ENCODE results near the gene UCN2. TPM values are rescaled to one million over a fixed set of nuclear protein-coding genes. Genes with fewer than 3 reads are reported as not detected.
A peak's percentile ranks its signal among the peaks of the same experiment; 100 is the strongest.

The UCN2 gene, protein sequence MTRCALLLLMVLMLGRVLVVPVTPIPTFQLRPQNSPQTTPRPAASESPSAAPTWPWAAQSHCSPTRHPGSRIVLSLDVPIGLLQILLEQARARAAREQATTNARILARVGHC
- total RNA-seq = not detected
- polyA plus RNA-seq (ENCODE audit: insufficient read depth, low read depth, low replicate concordance) = not detected
- long read RNA-seq, donor 1 = 0 reads
- long read RNA-seq, donor 2 = 0 reads
- long read RNA-seq, donor 3 = 0 reads
- long read RNA-seq, donor 4 = 0 reads
- long read RNA-seq, donor 5 = 0 reads
- long read RNA-seq, donor 6 = 0 reads
- long read RNA-seq, donor 7 = 0 reads
- long read RNA-seq, donor 8 = 0 reads
- long read RNA-seq, donor 9 = 0 reads
- long read RNA-seq, donor 10 = 0 reads

DNA sequence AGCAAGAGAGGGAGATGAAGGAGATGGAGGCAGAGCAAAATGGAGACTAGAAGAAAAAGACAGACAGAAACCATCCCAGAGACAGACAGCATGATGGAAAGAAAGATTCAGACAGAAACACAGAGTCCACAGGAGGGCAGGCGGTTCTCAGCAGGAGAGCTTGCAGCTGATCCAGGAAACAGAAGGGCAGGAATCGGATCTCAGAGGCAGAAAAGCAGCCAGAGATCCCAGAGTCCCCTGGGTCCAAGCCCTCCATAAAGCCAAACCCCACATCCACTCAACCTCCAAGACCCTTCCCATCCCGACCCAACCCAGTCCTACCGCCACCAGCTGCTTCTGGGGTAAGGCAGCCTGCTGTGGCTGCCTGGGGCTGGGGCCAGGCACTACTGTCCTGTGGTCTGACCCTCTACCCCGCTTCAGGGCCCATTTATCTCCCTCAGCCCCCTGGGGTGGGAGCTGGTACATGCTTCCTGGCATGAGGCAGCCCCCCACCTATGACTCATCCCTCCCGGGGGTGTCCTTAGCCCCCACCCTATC, at the start of gene UCN2:
TSS of gene UCN2 (minus strand) at position 400 of the 537 bp plus-strand sequence. CDS start 657 bp downstream, outside the sequence.
- no peak within 1 kb of the TSS for H3K27ac ChIP-seq (ENCODE audit: low read depth in 2 of 2, low read length in 2 of 2)
- TF ChIP-seq, protein P1, sequence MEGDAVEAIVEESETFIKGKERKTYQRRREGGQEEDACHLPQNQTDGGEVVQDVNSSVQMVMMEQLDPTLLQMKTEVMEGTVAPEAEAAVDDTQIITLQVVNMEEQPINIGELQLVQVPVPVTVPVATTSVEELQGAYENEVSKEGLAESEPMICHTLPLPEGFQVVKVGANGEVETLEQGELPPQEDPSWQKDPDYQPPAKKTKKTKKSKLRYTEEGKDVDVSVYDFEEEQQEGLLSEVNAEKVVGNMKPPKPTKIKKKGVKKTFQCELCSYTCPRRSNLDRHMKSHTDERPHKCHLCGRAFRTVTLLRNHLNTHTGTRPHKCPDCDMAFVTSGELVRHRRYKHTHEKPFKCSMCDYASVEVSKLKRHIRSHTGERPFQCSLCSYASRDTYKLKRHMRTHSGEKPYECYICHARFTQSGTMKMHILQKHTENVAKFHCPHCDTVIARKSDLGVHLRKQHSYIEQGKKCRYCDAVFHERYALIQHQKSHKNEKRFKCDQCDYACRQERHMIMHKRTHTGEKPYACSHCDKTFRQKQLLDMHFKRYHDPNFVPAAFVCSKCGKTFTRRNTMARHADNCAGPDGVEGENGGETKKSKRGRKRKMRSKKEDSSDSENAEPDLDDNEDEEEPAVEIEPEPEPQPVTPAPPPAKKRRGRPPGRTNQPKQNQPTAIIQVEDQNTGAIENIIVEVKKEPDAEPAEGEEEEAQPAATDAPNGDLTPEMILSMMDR (IDR thresholded peaks at IDR 0.05; ENCODE audit: borderline replicate concordance, extremely low read depth, insufficient read depth) = no peak
- H3K9me3 ChIP-seq (ENCODE audit: control insufficient read depth in 2 of 3, insufficient read depth in 1 of 3, low read length in 3 of 3) = no peaks in the 10 kb centered on the region
- no peak within 1 kb of the TSS for H3K9ac ChIP-seq (ENCODE audit: low read length in 3 of 3)
- DNase-seq (no peak), FAIRE-seq (no peak)
- H3K4me1 ChIP-seq (ENCODE audit: control insufficient read depth in 2 of 3, insufficient read depth in 2 of 3, low read depth in 1 of 3, low read length in 3 of 3) = peaks cover 0 to 24% (median 2%) of the 10 kb centered on the region in 3 donors
- intact Hi-C loops (cut with DNase I) = no loop called here
- no peak within 1 kb of the TSS for H3K4me3 ChIP-seq (ENCODE audit: low read length in 3 of 3)
- no peaks in the 10 kb centered on the region for H3K36me3 ChIP-seq (ENCODE audit: control insufficient read depth in 2 of 3, insufficient read depth in 3 of 3, low read length in 3 of 3)
- no peaks in the 10 kb centered on the region for H3K27me3 ChIP-seq (ENCODE audit: control insufficient read depth, insufficient read depth, low read length)

DNA sequence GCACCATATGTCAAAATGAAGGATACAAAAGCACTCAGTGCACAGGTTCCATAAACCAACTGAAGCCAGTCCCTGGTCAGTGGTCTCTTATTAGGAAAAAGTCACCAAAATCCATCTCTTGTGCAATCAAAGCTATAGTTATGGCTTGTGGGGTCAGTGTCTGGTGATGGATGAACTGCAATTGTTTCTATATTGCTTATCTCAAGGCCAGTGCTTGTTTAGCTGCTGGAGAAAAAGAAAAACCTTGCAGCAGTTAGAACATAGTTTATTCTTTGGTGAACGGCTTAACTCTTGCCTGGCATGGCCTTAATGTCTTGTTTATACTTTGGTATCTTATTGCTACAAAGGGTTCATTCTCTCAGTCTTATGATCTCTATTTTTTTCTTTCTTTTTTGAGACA, 48.7 kb upstream of the UCN2 start:
- Histone ChIP-seq H3K27me3 (ENCODE audit: control insufficient read depth, insufficient read depth, low read length) (no peaks in the 10 kb centered on the region), H3K27ac (ENCODE audit: low read depth in 2 of 2, low read length in 2 of 2) (no peak overlapping the region), H3K9ac (ENCODE audit: low read length in 3 of 3) (no peak overlapping the region), H3K4me3 (ENCODE audit: low read length in 3 of 3) (no peak overlapping the region), H3K36me3 (ENCODE audit: control insufficient read depth in 2 of 3, insufficient read depth in 3 of 3, low read length in 3 of 3) (no peaks in the 10 kb centered on the region), H3K4me1 (ENCODE audit: control insufficient read depth in 2 of 3, insufficient read depth in 2 of 3, low read depth in 1 of 3, low read length in 3 of 3) (peaks cover 0 to 9% (median 0%) of the 10 kb centered on the region in 3 donors), H3K9me3 (ENCODE audit: control insufficient read depth in 2 of 3, insufficient read depth in 1 of 3, low read length in 3 of 3) (peaks cover 0 to 4% (median 0%) of the 10 kb centered on the region in 3 donors)
- TF ChIP-seq, protein P1 (IDR thresholded peaks at IDR 0.05; ENCODE audit: borderline replicate concordance, extremely low read depth, insufficient read depth) = no peak
- intact Hi-C loops (cut with DNase I) = no loop called here
- DNase-seq (no peak), FAIRE-seq (no peak)

DNA sequence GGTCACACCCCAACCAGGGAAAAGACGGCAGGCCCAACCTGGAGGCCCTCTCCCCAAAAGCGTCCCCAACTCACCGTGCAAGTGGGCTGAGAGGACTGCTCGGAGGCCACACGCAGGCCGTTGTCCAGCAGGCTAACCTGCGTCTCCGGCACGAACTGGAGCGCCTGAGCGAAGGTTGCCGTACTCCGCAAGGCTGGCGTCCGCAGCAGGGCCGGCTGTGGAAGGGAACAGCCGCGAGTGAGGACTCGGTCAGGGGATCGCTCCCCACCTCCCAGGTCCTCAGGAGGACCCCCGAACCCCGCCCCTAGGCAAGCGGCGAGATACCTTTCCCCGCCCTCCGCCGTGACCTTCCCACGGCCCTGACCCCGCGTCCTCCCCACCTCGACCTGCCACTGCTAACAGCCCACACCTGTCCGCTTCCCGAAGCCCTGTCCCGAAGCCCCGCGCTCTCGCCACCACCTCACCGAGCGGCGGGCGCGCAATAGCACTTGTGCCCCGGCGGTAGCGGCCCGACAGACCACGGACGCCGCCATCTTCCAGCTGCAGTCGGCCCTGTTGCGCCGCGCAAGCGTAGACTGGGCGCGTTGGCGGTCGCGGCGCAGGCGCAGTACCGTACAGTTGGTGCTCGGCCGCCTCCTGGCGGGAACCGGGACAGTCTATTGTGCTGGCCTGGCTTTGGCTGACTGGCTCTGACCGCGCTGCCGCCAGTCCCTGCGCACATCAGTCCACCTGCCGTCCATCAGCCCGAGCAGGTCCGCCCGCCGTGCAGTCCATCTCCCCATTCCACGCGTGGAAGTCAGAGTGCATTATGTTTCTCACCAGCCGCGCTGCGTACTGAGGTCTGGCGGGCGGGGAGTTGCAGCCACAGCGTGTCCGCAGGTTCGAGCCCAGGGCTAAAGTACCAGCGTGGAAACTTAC, 45.8 kb upstream of the UCN2 start, which contains the start of gene UQCRC1:
TSS of gene UQCRC1 (minus strand) at position 559 of the 918 bp plus-strand sequence. CDS start at position 533, 26 bp downstream.
- peak; percentile 96 to 97 (median 96) for DNase-seq
- TF ChIP-seq, protein P1 (IDR thresholded peaks at IDR 0.05; ENCODE audit: borderline replicate concordance, extremely low read depth, insufficient read depth) = peak; percentile 86
- intact Hi-C loops (cut with DNase I) = no loop called here
- peaks cover 0 to 9% (median 0%) of the 10 kb centered on the region in 3 donors for H3K4me1 ChIP-seq (ENCODE audit: control insufficient read depth in 2 of 3, insufficient read depth in 2 of 3, low read depth in 1 of 3, low read length in 3 of 3)
- H3K4me3 ChIP-seq (ENCODE audit: low read length in 3 of 3) = peak within 1 kb of the TSS; percentile 67 to 98 (median 87)
- H3K27ac ChIP-seq (ENCODE audit: low read depth in 2 of 2, low read length in 2 of 2) = peak within 1 kb of the TSS; percentile 97 to 98
- no peaks in the 10 kb centered on the region for H3K9me3 ChIP-seq (ENCODE audit: control insufficient read depth in 2 of 3, insufficient read depth in 1 of 3, low read length in 3 of 3)
- FAIRE-seq = no peak
- H3K9ac ChIP-seq (ENCODE audit: low read length in 3 of 3) = peak within 1 kb of the TSS; percentile 34 to 91 (median 81)
- no peaks in the 10 kb centered on the region for H3K27me3 ChIP-seq (ENCODE audit: control insufficient read depth, insufficient read depth, low read length)
- H3K36me3 ChIP-seq (ENCODE audit: control insufficient read depth in 2 of 3, insufficient read depth in 3 of 3, low read length in 3 of 3) = peaks cover 0 to 19% (median 16%) of the 10 kb centered on the region in 3 donors

All from kidney (tissue), 22 donors.